Cortex of kidney (tissue), 1 donor: Measurements from ENCODE around the gene ZNF670.

Experiments used
- DNase-seq: peaks from one replicate; lab custom pipeline; 2025; lab: John Stamatoyannopoulos, UW

Gene ZNF670

DNA sequence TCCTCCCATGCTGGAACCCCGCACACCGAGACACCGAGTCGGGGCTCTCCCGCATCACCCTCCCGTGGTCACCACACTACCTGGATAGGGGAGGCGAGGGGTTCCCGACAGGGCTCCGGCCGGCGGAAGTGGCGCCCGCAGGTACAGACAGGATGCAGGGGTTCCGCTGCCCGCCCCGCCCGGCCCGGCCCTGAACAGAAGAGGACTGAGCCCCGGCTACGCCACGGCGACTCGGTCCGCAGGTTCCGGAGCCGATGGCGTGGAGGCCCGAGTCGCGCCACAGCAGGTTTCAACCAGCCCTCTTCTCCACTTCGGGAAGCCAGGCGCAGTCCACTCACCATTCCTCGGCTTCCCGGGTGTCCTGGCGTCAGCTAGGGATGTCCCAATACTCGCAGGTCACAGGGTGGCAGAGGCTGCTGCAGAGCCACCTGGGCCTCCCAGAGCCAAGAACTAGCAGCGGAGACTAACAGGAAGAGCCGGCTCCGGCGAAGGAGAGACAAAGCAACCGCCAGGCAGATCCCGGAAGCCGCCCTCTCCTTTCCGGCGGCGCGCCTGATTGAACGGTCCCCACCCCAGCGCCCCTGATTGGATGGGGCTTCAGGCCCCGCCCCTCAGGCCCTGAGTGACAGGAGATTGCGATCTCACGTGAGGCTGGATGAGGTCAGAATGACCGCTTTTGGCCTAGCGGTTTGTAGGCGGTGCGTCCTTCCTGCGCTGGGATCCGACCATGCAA, 25.4 kb upstream of the ZNF670 start, which contains the start of gene ZNF669:
ZNF669 (minus strand) TSS at position 498 of the 733 bp plus-strand sequence; CDS start at position 341, 157 bp downstream.
- no peak for DNase-seq

DNA sequence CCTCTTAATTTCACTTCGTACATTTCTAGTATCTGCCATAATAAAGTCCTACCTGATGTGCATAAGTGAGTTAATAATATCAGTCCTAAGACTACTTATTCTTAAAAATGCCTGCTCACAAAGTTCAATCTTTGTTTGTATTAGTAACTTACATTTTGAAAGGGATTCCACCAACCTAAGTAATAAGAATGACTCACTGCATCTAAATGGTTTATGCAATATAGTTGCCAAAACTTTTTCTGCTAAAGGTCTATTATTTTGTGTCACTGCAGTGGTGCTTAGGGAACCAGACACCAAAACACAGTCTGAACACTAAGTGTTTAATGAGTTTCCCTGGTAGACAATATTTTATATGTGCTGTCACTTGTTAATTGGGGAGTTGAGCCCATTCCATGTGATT, 23.8 kb upstream of the ZNF670 start:
- no peak for DNase-seq

DNA sequence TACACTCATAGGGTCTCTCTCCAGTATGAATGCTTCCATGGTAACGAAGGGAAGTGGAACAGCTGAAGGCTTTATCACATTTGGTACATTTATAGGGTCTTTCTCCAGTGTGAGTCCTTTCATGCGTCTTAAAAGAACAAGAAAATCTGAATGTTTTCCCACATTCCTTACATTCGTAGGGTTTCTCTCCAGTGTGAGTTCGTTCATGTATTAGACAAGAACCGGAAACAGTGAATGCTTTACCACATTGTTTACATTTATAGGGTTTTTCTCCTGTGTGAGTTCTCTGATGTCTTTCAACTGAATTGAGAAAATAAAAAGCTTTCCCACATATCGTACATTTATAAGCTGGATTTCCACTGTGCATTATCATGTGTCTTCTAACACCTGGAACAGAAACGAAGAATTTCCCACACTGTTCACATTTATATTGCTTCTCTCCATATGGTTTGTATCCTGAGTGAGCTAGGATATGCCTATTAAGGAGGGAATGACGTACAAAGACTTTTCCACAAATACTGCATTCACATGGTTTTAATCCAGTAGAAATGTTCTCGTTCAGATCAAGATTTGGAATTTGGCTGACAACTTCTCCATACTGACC, 22.2 kb upstream of the ZNF670 start:
- DNase-seq = no peak

DNA sequence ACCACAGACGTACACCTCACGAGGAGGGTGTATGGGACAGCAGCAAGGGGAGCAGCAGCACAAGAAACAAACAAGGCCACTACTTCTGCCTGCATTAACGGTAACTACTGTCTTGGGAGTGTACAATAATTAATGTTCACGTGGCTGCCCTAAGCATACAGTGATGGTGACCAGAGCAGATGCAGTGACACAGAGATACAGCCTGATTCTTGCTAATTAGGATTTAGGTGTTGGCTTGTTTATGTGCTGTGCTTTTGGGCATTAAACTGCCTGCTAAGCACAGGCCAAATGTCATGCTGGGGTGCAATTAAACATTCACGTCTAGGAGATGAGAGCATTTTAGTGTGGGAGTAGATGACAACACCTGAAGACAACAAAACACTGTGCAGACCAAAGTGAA, 18.3 kb upstream of the ZNF670 start:
- no peak for DNase-seq

DNA sequence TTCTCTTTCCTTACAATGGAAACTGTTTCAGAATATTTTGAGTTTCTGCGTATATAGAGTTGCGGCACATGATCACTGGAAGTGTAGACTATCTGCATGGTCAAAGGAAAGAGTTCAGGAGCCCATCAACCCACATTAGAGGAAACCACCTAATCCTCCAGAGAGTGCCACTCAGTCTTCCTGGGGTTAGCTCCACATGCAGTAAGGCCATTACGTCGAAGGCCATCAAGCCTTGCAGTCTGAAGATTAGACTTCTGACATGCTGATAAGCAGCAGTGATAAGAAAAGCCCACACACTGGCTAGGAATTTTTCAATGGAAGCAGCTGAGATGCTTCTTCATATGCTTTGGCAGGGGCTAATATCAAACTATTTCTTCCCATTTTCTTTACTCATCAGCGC, 17.9 kb upstream of the ZNF670 start:
- no peak for DNase-seq

DNA sequence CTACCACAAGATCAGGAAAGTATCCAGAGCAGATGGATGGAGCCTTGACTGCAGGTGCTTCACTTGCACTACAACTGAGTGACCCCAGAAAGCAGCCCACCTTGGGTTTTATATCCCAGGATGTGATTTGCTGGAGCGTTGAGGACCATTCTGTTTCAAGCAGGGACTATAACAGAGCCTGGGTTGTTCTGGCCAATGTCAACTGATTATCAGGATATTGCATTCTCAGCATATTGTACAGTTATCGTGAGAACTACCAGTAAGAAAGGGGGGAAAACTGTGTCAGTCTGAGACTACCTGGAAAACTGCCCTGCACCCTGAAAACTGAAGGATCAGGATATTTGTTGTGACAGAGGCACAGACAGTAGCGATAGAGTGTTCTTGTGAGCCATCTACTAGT, 17.5 kb upstream of the ZNF670 start:
- DNase-seq = no peak

DNA sequence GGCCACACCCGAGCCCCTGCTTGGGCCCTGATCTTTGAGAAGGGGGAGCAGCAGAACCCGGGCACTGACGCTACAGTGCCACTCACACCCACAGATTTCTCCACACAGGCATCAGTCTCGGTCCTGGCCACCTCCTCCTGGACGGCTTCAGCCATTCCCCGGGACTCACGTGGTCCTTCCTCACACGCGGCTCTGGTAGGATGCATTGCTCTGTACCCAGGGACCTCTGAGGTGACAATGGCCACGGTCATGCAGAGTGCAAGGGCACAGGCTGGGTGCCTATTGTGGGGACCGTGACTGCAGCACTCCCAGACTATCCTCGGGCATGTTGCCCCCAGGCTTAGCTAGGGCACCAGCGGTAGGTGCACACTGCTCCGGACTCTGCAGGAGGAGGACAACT, 11.8 kb upstream of the ZNF670 start:
- DNase-seq = no peak

DNA sequence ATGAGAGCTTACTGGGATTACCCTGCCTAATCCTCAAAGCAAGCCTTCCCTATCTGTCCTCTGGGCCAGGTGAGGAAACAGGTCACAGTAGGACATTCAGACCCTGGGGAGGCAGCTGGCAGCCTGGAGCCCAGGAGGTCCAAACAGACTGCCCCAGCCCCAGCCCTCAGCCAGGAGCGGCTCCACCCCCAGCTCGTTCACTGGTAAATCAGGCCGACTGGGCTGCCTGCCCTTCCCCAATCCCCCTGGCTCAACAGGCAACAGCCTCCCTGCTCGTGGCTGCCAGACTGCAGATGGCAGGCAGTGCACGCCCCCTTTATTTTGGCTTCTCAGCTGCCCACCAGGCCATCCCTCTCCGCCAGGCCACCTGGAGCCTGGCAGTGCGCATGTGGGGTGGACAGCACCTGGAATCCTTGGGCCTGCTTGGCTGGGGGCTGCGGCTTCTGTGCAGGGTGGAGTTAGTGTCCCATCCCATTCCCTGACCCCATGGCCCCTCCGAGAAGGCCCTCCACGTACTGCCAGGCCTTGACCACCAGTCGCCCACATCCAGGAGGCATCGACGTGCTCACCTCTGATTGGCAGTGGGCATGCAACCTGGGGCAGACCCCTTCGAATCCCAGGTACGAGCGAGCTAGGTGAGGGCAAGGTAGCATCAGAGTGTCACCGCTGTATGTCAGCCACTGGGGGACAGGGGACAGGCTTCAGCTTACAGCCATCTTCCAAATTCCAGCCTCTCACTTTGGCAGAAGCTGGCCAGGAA, 11.2 kb upstream of the ZNF670 start:
- DNase-seq = no peak

DNA sequence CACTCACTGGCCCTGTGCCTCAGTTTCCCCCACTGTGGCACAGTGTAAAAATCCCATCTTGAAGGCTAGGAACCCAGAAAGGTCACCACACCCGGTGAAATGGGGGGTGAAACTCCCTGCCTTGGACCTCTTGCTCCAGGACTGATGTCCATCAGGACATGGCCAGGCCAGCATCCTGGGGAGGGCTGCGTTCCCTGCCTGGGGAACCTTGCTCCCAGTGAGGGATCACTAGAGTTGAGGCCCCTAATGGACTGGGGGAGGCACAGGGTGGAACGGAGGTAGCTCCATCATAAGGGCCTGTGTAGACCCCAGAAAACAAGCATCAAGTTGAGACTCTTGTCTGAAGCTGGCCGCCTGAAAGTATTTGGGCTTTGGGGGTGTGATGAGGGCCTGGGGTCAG, 10.4 kb upstream of the ZNF670 start:
- no peak for DNase-seq

DNA sequence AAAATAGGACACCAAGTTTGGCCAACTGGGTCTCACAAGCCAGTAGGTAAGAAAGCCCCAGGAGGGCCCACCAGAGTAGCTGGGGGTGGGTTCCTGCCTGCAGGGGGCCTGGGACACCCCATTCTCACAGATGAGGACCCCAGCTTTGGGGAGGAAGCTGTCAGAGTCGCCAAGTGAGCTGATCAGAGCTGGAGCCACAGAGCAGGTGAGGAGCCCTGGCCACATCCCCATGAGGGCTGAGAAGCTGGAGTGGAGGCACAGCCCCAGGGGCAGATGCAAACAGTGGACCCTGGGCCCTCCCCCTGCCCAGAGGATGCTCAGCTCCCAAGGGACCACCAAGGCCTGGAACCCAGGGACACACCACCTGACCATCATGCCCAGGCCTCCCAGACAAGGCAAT, 8.6 kb upstream of the ZNF670 start:
- no peak for DNase-seq

DNA sequence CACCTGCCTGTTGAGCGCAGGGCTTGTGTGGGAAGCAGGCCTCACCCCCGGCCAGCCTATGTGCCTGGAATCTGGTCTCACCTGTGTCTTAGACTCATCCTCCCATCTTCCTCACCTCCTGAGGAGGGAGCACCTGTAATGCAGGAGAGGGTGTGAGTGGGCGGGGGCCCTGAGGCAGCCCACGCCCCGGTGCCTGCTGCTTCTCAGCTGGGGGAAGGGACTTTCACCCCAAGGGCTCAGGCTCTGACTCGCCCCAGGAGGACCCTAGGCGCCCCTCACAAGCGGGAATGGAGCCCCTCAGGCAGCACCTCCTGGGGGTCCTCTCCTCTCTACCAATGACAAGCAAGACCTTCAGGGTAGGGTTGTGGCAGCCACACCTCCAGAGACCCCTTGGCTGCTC, 6.7 kb upstream of the ZNF670 start:
- DNase-seq = no peak

DNA sequence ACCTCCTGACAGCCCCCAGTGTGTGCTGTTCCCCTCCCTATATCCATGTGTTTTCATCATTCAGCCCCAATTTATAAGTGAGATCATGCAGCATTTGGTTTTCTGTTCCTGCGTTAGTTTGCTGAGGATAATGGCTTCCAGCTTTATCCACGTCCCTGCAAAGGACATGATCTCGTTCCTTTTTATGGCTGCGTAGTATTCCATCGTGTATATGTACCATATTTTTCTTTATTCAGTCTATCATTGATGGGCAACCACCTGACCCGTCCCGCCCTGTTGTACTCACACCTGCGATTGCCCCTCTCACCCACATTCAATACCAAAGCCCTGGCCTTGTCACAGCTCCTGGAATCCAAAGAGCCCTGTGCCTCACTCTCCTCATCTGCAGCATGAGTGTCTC, 6.2 kb upstream of the ZNF670 start:
- DNase-seq = no peak

DNA sequence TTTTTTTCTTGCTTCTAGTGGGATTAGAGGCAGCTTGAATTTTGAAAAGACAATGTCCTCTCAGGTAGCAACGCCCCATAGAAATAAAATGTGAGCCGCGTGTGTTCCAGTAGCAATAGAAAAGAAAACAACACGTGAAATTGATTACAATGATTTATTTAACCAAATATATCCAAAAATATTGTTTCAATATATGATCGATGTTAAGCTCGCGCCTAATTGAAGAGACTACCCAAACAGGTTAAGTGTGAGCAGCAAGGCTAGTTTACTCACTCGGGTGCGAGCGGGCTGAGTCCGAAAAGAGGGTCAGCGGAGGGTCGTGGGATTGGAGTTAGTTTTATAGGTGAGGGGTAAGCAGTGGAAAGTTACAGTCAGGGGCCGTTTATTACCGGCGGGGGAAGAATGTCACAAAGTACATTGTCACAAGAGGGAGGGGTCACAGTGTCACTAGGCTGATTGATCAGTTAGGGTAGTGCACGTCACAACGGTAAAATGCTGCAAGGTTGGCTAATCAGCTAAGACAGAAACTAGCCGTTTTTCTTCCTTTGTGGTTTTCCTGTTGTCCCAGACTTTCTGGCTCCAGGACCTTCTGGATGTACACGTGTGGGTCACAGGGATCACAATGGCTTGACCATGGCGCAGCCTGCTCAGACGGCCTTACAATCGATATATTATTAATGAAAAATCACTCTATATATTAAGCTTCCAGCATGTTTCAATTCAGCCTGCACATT, 697 bp upstream of the ZNF670 start:
- DNase-seq = no peak

DNA sequence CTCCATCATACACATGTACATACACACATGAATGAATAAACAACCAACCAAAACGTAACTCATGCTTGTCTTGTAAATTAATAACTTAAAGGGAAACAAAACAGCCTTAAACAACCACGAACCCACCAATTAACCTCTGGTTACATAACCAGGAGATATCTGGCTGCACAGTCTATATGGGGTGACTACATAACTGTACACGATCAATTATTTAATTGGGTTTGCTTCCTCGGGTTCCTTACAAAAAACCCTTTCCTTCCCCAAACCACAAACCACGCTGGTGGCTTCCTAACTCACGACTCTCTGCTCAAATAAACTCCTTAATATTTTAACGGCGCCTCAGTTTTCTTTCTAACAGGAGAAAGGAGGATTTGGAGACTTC, 744 bp downstream of the ZNF670 start:
- no peak for DNase-seq

DNA sequence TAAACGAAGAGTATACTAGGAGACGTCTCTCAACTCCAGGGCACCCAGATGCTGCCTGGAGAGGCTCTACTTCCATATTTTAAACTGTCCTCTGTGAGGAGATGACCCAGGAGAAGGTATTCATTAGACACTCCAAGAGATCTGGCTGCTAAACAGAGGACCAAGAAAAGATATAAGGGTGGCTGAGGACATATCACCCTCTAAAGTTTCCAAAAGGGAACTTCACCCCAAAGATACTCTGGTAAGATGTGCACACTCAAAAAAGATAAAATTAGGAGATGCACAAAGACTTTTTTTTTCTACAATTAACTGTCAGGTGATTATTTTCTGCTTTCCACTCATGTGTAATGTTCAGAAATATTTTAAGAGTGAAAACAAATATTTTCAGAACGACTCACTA, 1.4 kb downstream of the ZNF670 start:
- DNase-seq = no peak

DNA sequence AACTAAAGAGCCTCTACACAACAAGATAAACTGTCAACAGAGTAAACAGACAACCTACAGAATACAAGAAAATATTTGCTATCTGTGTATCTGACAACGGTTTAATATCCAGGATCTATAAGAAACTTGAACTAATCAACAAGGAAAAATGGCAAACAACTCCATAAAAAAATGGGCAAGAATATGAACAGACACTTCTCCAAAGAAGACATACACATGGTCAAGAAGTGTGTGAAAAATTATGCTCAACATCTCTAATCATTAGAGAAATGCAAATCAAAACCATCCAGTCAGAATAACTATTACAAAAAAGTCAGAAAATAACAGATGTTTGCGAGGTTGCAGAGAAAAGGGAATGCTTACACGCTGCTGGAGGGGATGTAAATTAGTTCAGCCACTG, 8.0 kb downstream of the ZNF670 start:
- no peak for DNase-seq

DNA sequence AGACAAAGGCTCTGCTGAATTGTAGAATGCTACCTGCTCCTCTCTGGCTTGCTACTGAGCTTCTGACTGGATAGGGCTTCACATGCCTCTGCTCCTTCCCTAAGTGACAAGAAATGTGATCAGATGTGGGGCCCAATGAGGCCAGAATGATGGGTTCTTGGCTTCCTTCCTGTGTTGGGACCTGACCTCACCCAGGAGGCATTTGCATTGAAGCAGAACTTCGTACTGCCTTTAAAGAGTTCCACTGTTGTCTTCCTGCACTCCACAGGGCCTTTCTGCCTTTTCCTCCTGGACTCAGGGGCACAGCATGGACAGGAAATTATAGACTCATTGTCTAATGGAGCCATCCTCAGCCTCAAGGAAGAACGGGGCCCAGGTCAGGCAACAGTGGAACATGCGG, 14.3 kb downstream of the ZNF670 start:
- no peak for DNase-seq

DNA sequence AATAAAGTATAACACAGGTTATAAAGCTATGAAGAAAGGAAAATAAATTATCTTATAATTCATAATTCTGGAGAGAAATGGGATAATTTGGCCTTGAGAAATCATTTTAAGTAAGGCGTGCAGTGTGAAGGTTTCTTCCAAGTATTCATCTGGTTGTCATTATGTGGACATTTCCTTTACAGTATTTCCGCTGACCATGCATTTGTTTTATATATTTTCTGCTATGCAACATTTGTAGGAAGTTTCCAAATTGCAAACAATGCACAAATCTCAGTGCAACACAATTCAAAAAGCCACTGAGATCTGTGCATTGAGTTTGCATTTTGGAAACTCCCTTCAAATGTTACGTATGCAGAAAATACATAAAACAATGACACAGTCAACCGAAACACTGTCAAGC, 17.8 kb downstream of the ZNF670 start:
- no peak for DNase-seq

DNA sequence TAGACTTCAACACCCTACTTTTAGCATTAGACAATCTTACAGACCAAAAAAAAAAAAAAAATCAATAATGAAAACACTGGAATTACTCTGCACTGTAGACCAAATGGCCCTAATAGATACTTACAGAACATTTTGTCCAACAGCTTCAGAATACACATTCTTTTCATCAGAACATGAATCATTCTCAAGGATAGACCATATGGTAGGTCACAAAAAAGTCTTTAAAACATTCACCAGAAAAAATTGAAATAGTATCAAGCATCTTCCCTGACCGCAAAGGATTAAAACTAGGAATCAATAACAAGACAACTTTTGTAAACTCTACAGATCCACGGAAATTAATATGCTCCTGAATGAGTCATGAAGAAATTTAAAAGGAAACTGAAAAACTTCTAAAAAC, 22.5 kb downstream of the ZNF670 start:
- DNase-seq = no peak

DNA sequence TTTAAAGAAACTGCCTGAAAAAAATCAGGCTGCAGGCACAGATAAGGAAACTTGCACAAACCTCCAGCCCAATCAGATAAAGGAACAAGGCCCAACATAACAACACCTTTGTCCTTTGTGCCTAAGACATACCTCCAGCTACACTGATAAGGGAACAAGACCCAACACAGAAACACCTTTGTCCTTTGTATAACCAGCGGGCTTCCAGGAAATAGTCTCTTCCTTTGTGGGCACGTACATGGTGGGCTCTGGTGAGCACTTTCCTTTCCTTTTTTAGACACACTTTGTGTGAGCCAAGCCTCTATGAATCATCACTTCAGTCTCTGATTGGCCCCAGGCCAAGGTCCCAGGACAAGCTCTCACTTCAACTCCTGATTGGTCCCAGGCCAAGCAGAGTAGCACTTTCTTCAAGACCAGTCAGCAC, 23.6 kb downstream of the ZNF670 start:
- no peak for DNase-seq

DNA sequence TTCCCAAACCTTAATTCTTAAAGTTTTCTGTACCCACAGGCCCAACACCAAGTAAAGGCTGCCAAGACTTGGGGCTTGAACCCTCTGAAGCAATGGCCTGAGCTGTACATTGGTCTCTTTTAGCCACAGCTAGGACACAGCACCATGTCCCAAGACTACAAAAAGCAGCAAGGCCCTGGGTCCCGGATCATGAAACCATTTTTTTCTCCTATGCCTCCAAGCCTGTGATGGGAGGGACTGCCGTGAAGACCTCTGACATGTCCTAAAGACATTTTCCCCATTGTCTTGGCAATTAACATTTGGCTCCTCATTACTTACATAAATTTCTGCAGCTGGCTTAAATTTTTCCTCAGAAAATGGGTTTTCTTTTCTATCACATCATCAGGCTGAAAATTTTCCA, 30.9 kb downstream of the ZNF670 start:
- DNase-seq = no peak

DNA sequence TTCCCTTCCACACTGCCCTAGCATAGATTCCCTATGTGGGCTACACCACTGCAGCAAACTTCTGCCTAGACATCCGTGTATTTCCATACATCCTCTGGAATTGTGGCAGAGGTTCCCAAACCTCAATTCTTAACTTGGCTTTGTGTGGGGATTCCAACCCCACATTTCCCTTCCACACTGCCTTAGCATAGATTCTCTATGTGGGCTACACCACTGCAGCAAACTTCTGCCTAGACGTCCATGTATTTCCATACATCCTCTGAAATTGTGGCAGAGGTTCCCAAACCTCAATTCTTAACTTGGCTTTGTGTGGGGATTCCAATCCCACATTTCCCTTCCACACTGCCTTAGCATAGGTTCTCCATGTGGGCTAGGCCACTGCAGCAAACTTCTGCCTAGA, 31.4 kb downstream of the ZNF670 start:
- no peak for DNase-seq

DNA sequence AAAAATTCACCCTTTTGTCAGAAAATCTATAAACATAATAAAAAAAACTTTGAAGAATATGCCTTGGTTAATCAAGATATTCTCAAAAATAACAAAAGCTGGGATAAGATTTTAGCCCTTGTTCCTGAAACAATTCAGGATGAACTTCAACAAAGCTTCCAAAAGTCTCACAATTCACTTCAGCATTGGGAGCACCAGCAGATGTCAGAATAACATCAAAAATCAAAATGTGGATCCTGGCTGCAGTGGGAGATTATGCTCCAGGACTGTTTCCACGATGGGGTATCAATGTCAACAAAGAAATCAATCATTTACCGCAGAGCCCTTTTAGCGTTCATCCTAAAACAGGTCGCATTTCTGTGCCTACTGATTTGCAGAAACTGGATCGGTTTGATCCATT, 35.2 kb downstream of the ZNF670 start:
- no peak for DNase-seq
